Peyer's patch (tissue), 4 donors: Measurements from ENCODE around the gene CFAP61.

Experiments
- CTCF ChIP-seq, 6 experiments: fragments of 450-650 bp in 4 of 6; fragments of 200-600 bp in 2 of 6; sonication (generic) in 1 of 6; IDR thresholded peaks; one replicate each; pipeline ENCODE4 v1.5.1; 2017 to 2019; ENCODE audit warnings: antibody characterized with exemption in 6 of 6, mild to moderate bottlenecking in 3 of 6, moderate library complexity in 1 of 6
- POLR2A ChIP-seq, 2 donors: fragments of 450-650 bp; IDR thresholded peaks; one replicate each; pipeline ENCODE4 v1.5.1; 2017; ENCODE audit warnings: antibody characterized with exemption in 2 of 2, mild to moderate bottlenecking in 2 of 2, moderate library complexity in 2 of 2

GRCh38 chr20:20369250-20370093 lies 317.1 kb downstream of the CFAP61 start:
- TF ChIP-seq CTCF (IDR thresholded peaks at IDR 0.05): no peak
- no peak for TF ChIP-seq POLR2A (IDR thresholded peaks at IDR 0.05)
